HCT116 (cell line): ENCODE data around the gene CDKN1C. TPM values are rescaled to one million over a fixed set of nuclear protein-coding genes. Genes with fewer than 3 reads are reported as not detected.

ENCODE experiments used
- ATAC-seq: fragments of 200-7000 bp; cut with Tn5 transposase; 2 replicates; pipeline ENCODE4 v1.9.1; 2020; ENCODE audit warnings: mild to moderate bottlenecking, moderate library complexity
- BruUV-seq: library from RNA; stranded (reverse); fragments of 400-500 nt; replicated peaks from 2 replicates; lab custom pipeline; 2021; lab: Mats Ljungman, UMichigan
- CTCF ChIA-PET: fragments of 300-600 bp; sonication (Branson Sonifier 250); formaldehyde crosslinking; loops from one replicate; lab custom pipeline; 2021; ENCODE audit warnings: antibody characterized with exemption; lab: Charles Lee
- POLR2A ChIA-PET: fragments of 300-600, 350-600 bp; sonication (Branson Sonifier 250); formaldehyde crosslinking; loops from one replicate; lab custom pipeline; 2021; ENCODE audit warnings: antibody characterized with exemption; lab: Charles Lee
- RAD21 ChIA-PET, 2 experiments: fragments of 300-600 bp; sonication (Branson Sonifier 250); formaldehyde crosslinking; loops; one replicate each; lab custom pipeline; 2023; ENCODE audit warnings: low total read pairs in 2 of 2; ENCODE audit not compliant: uncharacterized antibody in 2 of 2, unreplicated experiment in 2 of 2, low non-redundant PET in 1 of 2; lab: Charles Lee
- DNase-seq: peaks from one replicate; pipeline ENCODE4 v3.0.0-alpha.2; 2010; ENCODE audit warnings: low read depth, low spot score
- H2AFZ ChIP-seq: fragments of 200-600 bp; shearing (Covaris generic), sonication (generic); 2 replicates; pipeline ENCODE4 v1.6.1; 2017; ENCODE audit warnings: low read depth, mixed run types, mixed read lengths, antibody characterized with exemption, low read length; ENCODE audit not compliant: poor library complexity, severe bottlenecking
- H3K27ac ChIP-seq: 2 replicates; pipeline ENCODE4 v1.5.1; 2012; ENCODE audit warnings: low read depth, low read length
- H3K27me3 ChIP-seq: fragments of 200-600 bp; sonication (generic); 2 replicates; pipeline ENCODE4 v1.6.1; 2016; ENCODE audit warnings: mixed run types, low read length, mixed read lengths; ENCODE audit not compliant: insufficient read depth
- H3K36me3 ChIP-seq, 2 experiments: fragments of 200-500 bp in 1 of 2; fragments of 200-600 bp in 1 of 2; sonication (Bioruptor generic) in 1 of 2; sonication (generic) in 1 of 2; 2 replicates each; pipeline versions ENCODE4 v1.5.1 to v1.6.1; 2014 to 2016; ENCODE audit warnings: low read length in 2 of 2, inconsistent platforms in 1 of 2, mixed read lengths in 1 of 2, mixed run types in 1 of 2; ENCODE audit not compliant: insufficient read depth in 2 of 2, control insufficient read depth in 1 of 2
- H3K4me1 ChIP-seq, 2 experiments: fragments of 200-600 bp in 1 of 2; sonication (generic) in 1 of 2; 2 replicates each; pipeline versions ENCODE4 v1.5.1 to v1.6.1; 2012 to 2017; ENCODE audit warnings: low read length in 2 of 2, inconsistent platforms in 1 of 2, mild to moderate bottlenecking in 1 of 2, mixed read lengths in 1 of 2, mixed run types in 1 of 2, moderate library complexity in 1 of 2; ENCODE audit not compliant: insufficient read depth in 2 of 2, control insufficient read depth in 1 of 2
- H3K4me2 ChIP-seq: fragments of 200-600 bp; sonication (generic); 2 replicates; pipeline ENCODE4 v1.6.1; 2017; ENCODE audit warnings: mixed run types, low read length, mixed read lengths
- H3K4me3 ChIP-seq, 2 experiments: fragments of 200-600 bp in 1 of 2; sonication (generic) in 1 of 2; replicated peaks in 1 of 2; 2 replicates each; pipeline ENCODE4 v1.5.1; 2011 to 2016; ENCODE audit warnings: low read length in 2 of 2, control low read depth in 1 of 2, low read depth in 1 of 2, mild to moderate bottlenecking in 1 of 2, mixed read lengths in 1 of 2, mixed run types in 1 of 2
- H3K79me2 ChIP-seq: fragments of 200-600 bp; sonication (generic); 2 replicates; pipeline ENCODE4 v1.6.1; 2017; ENCODE audit warnings: mild to moderate bottlenecking, mixed run types, low read length, moderate library complexity, mixed read lengths; ENCODE audit not compliant: insufficient read depth
- H3K9ac ChIP-seq: fragments of 200-600 bp; sonication (generic); 2 replicates; pipeline ENCODE4 v1.6.1; 2016; ENCODE audit warnings: low read length, mixed read lengths
- H3K9me2 ChIP-seq: fragments of 200-600 bp; sonication (generic), shearing (Covaris generic); 2 replicates; pipeline ENCODE4 v1.6.1; 2017; ENCODE audit warnings: mixed run types, mild to moderate bottlenecking, moderate library complexity; ENCODE audit not compliant: insufficient read depth
- H3K9me3 ChIP-seq, 2 experiments: fragments of 200-500 bp in 1 of 2; fragments of 200-600 bp in 1 of 2; sonication (Bioruptor generic) in 1 of 2; sonication (generic) in 1 of 2; 2 replicates each; pipeline ENCODE4 v1.6.1; 2014 to 2017; ENCODE audit warnings: low read length in 2 of 2, mixed read lengths in 2 of 2, inconsistent platforms in 1 of 2, low read depth in 1 of 2, mild to moderate bottlenecking in 1 of 2, mixed run types in 1 of 2, moderate library complexity in 1 of 2; ENCODE audit not compliant: control insufficient read depth in 1 of 2, insufficient read depth in 1 of 2
- H4K20me1 ChIP-seq: fragments of 200-600 bp; sonication (generic), shearing (Covaris generic); 2 replicates; pipeline ENCODE4 v1.6.1; 2017; ENCODE audit warnings: mixed run types, mild to moderate bottlenecking, moderate library complexity; ENCODE audit not compliant: insufficient read depth
- CBX3 ChIP-seq: IDR thresholded peaks from 2 replicates; pipeline ENCODE4 v1.6.1; 2012; ENCODE audit warnings: low read depth
- ELF1 ChIP-seq: IDR thresholded peaks from 2 replicates; pipeline ENCODE4 v1.6.1; 2012; ENCODE audit warnings: low read depth, borderline replicate concordance
- RAD21 ChIP-seq: IDR thresholded peaks from 2 replicates; pipeline ENCODE4 v1.6.1; 2012; ENCODE audit warnings: low read depth, mild to moderate bottlenecking
- SIN3A ChIP-seq: IDR thresholded peaks from 2 replicates; pipeline ENCODE4 v1.6.1; 2012; ENCODE audit warnings: low read depth
- ZNF274 ChIP-seq: fragments of 200-500 bp; sonication (Bioruptor generic); IDR thresholded peaks from 2 replicates; pipeline ENCODE4 v1.6.1; 2014; ENCODE audit warnings: mild to moderate bottlenecking, low read depth, low read length, inconsistent platforms
- intact Hi-C: fragments of 100-400 bp; cut with micrococcal nuclease; formaldehyde crosslinking; loops from 2 replicates; pipeline ENCODE4 v1.10.0; 2022
- total RNA-seq: library from RNA; stranded (reverse); gene quantifications from one replicate; pipeline ENCODE4 v1.2.1, GENCODE V29; 2021; ENCODE audit not compliant: unreplicated experiment
- TF ChIP-seq, protein P1 (sequence below): IDR thresholded peaks from 2 replicates; pipeline ENCODE4 v1.6.1; 2012
- TF ChIP-seq, protein P2 (sequence below): IDR thresholded peaks from 2 replicates; pipeline ENCODE4 v1.6.1; 2012; ENCODE audit warnings: low read depth

CDKN1C gene
- total RNA-seq, 1 experiment from 2014 or later, result 24.0 TPM

DNA sequence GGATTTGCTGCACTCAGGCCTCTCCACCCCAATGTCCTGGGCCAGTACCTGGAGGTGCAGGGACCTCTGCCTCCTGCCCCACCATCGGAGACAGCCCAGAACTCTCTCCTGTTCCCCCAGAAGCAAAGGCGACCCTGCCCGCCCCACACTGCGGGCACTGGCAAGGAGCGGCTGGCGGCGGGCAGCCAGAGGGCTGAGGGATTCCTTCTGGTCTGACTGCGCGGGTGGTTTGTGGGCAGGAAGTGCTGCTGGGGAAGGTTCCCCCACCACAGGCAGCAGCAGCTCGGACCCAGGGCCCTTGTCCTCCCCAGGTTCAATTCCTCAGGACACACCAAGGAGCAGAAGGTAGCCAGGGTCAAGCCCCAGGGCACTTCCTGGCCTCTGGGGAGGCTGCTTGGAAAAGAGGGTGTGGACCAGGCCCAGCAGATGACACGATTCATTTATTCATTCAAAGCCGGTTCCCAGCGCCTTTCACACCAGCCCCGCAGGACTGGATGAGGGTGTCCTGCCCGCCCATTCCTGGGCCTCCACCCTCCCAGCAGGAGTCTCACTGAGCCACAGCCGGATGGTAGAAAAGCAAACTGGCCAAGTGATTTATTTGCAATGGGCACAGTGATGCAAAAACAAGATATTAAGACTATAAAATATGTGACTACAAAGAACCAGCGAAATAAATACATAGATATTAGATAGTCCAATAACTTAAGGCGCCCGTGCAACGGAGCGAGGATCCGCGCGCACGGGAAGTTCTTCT, 42.5 kb upstream of the CDKN1C start:
- Histone ChIP-seq H3K9me3 (no peaks in the 10 kb centered on the region), H3K4me1 (peaks cover 45 to 77% of the 10 kb centered on the region in 2 experiments), H3K9ac (peak overlapping the region; percentile 97), H3K9me2 (no peaks in the 10 kb centered on the region), H3K79me2 (peaks cover 30% of the 10 kb centered on the region), H4K20me1 (peaks cover 14% of the 10 kb centered on the region; the same call in 1 of the 2 replicates), H3K27me3 (no peaks in the 10 kb centered on the region), H2AFZ (no peak overlapping the region), H3K36me3 (peaks cover 0 to 15% of the 10 kb centered on the region in 2 experiments; a peak in 2 of 4 replicates), H3K27ac (peak overlapping the region; percentile 99), H3K4me2 (peak overlapping the region; percentile 89), H3K4me3 (peak overlapping the region; percentile 61 to 93)
- POLR2A ChIA-PET, result interaction anchor here (1.4 to 4.5 kb wide), 8 partner anchors 11 to 296 kb away, joined by 3 to 50 read pairs (median 6); no protein-coding TSS in a partner anchor
- no peak for TF ChIP-seq CBX3
- TF ChIP-seq SIN3A, result no peak
- no peak for TF ChIP-seq ZNF274
- TF ChIP-seq, protein P1, sequence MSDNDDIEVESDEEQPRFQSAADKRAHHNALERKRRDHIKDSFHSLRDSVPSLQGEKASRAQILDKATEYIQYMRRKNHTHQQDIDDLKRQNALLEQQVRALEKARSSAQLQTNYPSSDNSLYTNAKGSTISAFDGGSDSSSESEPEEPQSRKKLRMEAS, result no peak
- TF ChIP-seq ELF1, result no peak
- TF ChIP-seq, protein P2, sequence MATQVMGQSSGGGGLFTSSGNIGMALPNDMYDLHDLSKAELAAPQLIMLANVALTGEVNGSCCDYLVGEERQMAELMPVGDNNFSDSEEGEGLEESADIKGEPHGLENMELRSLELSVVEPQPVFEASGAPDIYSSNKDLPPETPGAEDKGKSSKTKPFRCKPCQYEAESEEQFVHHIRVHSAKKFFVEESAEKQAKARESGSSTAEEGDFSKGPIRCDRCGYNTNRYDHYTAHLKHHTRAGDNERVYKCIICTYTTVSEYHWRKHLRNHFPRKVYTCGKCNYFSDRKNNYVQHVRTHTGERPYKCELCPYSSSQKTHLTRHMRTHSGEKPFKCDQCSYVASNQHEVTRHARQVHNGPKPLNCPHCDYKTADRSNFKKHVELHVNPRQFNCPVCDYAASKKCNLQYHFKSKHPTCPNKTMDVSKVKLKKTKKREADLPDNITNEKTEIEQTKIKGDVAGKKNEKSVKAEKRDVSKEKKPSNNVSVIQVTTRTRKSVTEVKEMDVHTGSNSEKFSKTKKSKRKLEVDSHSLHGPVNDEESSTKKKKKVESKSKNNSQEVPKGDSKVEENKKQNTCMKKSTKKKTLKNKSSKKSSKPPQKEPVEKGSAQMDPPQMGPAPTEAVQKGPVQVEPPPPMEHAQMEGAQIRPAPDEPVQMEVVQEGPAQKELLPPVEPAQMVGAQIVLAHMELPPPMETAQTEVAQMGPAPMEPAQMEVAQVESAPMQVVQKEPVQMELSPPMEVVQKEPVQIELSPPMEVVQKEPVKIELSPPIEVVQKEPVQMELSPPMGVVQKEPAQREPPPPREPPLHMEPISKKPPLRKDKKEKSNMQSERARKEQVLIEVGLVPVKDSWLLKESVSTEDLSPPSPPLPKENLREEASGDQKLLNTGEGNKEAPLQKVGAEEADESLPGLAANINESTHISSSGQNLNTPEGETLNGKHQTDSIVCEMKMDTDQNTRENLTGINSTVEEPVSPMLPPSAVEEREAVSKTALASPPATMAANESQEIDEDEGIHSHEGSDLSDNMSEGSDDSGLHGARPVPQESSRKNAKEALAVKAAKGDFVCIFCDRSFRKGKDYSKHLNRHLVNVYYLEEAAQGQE, result no peak
- no peak for TF ChIP-seq RAD21
- intact Hi-C loops, result loop anchor here (5.0 kb wide), 1 partner anchor 289 kb away; the partner anchor contains the start of gene MRGPRG
- DNase-seq, result no peak
- CTCF ChIA-PET, result interaction anchor here (2.4 kb wide), 1 partner anchor 36 kb away, joined by 58 read pairs; no protein-coding TSS in a partner anchor
- ATAC-seq, result no peak
- RAD21 ChIA-PET, result no interaction called here
- no TSS peak for BruUV-seq
